K562 (cell line): ENCODE measurements around the gene CALR3.

Experiments
- FOXP1 ChIP-seq: sonication (generic); formaldehyde crosslinking; IDR thresholded peaks from 2 replicates; pipeline ENCODE4 v1.8.0; 2022; ENCODE audit warnings: mild to moderate bottlenecking, missing genetic modification reagents
- TCF7 ChIP-seq: sonication (generic); IDR thresholded peaks from 2 replicates; pipeline ENCODE4 v1.6.1; 2016; ENCODE audit warnings: antibody characterized with exemption, borderline replicate concordance
- TCF7L2 ChIP-seq: fragments of 150-350 bp; IDR thresholded peaks from 2 replicates; pipeline ENCODE4 v1.6.1; 2016; ENCODE audit warnings: low read depth, mild to moderate bottlenecking, low read length, moderate library complexity
- ZNF584 ChIP-seq: fragments of 200-800 bp; sonication (Bioruptor generic); IDR thresholded peaks from 2 replicates; pipeline ENCODE4 v1.6.1; 2016; ENCODE audit warnings: low read depth, mild to moderate bottlenecking, missing genetic modification characterization, missing compliant biosample characterization
- TF ChIP-seq, protein P1 (sequence below), 3 experiments: IDR thresholded peaks in 2 of 3; conservative IDR thresholded peaks in 1 of 3; 2 replicates each; pipeline ENCODE4 v1.5.1; 2011 to 2012; ENCODE audit warnings: low read length in 3 of 3, mild to moderate bottlenecking in 3 of 3, control low read depth in 2 of 3, improper control_type of control experiment in 1 of 3, inconsistent platforms in 1 of 3, low read depth in 1 of 3, mixed read lengths in 1 of 3, moderate library complexity in 1 of 3; ENCODE audit not compliant: insufficient read depth in 2 of 3
- TF ChIP-seq, protein P2 (sequence below): sonication (generic); formaldehyde crosslinking; IDR thresholded peaks from 2 replicates; pipeline ENCODE4 v1.5.0; 2020; ENCODE audit warnings: missing genetic modification reagents
- TF ChIP-seq, protein P3 (sequence below): fragments of 250-450 bp; sonication (Bioruptor Pico); IDR thresholded peaks from 2 replicates; pipeline ENCODE4 v1.4.0; 2020; ENCODE audit warnings: mild to moderate bottlenecking, moderate library complexity

DNA sequence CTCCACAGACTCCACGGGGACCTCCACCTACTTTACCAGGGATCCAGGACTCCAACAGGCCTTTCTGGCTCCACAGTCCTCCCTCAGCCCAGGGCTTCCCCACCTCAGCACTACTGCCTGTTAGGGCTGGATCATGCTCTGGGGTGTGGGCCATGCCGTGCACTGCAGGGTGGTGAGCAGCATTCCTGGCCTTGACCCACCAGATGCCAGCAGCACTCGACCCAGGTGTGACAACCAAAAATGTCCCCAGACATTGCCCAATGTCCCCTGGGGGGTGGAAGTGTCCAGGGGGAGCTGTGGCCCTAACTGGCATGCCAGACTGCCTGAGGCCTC, 66.2 kb downstream of the CALR3 start:
- TF ChIP-seq, protein P1, sequence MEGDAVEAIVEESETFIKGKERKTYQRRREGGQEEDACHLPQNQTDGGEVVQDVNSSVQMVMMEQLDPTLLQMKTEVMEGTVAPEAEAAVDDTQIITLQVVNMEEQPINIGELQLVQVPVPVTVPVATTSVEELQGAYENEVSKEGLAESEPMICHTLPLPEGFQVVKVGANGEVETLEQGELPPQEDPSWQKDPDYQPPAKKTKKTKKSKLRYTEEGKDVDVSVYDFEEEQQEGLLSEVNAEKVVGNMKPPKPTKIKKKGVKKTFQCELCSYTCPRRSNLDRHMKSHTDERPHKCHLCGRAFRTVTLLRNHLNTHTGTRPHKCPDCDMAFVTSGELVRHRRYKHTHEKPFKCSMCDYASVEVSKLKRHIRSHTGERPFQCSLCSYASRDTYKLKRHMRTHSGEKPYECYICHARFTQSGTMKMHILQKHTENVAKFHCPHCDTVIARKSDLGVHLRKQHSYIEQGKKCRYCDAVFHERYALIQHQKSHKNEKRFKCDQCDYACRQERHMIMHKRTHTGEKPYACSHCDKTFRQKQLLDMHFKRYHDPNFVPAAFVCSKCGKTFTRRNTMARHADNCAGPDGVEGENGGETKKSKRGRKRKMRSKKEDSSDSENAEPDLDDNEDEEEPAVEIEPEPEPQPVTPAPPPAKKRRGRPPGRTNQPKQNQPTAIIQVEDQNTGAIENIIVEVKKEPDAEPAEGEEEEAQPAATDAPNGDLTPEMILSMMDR (IDR thresholded peaks at IDR 0.05 in 2 of 3, conservative IDR thresholded peaks at IDR 0.05 in 1 of 3; ENCODE audit: insufficient read depth in 2 of 3, low read depth in 1 of 3, low read length in 3 of 3) = no peak
- TF ChIP-seq TCF7 (no peak), TCF7L2 (no peak), FOXP1 (no peak), ZNF584 (CRISPR knock-in tag) (no peak)
- TF ChIP-seq, protein P2, sequence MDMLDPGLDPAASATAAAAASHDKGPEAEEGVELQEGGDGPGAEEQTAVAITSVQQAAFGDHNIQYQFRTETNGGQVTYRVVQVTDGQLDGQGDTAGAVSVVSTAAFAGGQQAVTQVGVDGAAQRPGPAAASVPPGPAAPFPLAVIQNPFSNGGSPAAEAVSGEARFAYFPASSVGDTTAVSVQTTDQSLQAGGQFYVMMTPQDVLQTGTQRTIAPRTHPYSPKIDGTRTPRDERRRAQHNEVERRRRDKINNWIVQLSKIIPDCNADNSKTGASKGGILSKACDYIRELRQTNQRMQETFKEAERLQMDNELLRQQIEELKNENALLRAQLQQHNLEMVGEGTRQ (CRISPR knock-in tag) = no peak
- TF ChIP-seq, protein P3, sequence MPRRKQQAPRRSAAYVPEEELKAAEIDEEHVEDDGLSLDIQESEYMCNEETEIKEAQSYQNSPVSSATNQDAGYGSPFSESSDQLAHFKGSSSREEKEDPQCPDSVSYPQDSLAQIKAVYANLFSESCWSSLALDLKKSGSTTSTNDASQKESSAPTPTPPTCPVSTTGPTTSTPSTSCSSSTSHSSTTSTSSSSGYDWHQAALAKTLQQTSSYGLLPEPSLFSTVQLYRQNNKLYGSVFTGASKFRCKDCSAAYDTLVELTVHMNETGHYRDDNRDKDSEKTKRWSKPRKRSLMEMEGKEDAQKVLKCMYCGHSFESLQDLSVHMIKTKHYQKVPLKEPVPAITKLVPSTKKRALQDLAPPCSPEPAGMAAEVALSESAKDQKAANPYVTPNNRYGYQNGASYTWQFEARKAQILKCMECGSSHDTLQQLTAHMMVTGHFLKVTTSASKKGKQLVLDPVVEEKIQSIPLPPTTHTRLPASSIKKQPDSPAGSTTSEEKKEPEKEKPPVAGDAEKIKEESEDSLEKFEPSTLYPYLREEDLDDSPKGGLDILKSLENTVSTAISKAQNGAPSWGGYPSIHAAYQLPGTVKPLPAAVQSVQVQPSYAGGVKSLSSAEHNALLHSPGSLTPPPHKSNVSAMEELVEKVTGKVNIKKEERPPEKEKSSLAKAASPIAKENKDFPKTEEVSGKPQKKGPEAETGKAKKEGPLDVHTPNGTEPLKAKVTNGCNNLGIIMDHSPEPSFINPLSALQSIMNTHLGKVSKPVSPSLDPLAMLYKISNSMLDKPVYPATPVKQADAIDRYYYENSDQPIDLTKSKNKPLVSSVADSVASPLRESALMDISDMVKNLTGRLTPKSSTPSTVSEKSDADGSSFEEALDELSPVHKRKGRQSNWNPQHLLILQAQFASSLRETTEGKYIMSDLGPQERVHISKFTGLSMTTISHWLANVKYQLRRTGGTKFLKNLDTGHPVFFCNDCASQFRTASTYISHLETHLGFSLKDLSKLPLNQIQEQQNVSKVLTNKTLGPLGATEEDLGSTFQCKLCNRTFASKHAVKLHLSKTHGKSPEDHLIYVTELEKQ = no peak
